ENCODE data around the gene EVX2. TPM values are rescaled to one million over a fixed set of nuclear protein-coding genes. Genes with fewer than 3 reads are reported as not detected.
A peak's percentile ranks its signal among the peaks of the same experiment; 100 is the strongest.

EVX2 gene
- total RNA-seq, 1 donor from 2014 or later, result under 0.01 TPM

GRCh38 chr2:176122052-176122682 lies 38.4 kb upstream of the EVX2 start:
- H3K9me3 ChIP-seq (ENCODE audit: control insufficient read depth in 3 of 3, low read length in 3 of 3), result no peaks in the 10 kb centered on the region
- H3K4me3 ChIP-seq (ENCODE audit: low read length in 3 of 3), result peak overlapping the region; percentile 66 to 85 (median 76)
- H3K27me3 ChIP-seq (ENCODE audit: control insufficient read depth in 3 of 3, insufficient read depth in 3 of 3, low read length in 3 of 3), result peaks cover 53 to 86% (median 80%) of the 10 kb centered on the region in 3 donors
- H3K36me3 ChIP-seq (ENCODE audit: control insufficient read depth in 3 of 3, insufficient read depth in 3 of 3, low read length in 3 of 3), result no peaks in the 10 kb centered on the region
- peak overlapping the region; percentile 68 for H3K27ac ChIP-seq (ENCODE audit: low read depth, low read length)
- H3K4me1 ChIP-seq (ENCODE audit: control insufficient read depth in 3 of 3, insufficient read depth in 3 of 3, low read length in 3 of 3), result peaks cover 10 to 16% (median 15%) of the 10 kb centered on the region in 3 donors
- peak overlapping the region; percentile 61 to 69 (median 69) for H3K9ac ChIP-seq (ENCODE audit: low read depth in 1 of 3, low read length in 3 of 3)

- Histone ChIP-seq H3K27me3 (ENCODE audit: control insufficient read depth in 3 of 3, insufficient read depth in 3 of 3, low read length in 3 of 3) (peaks cover 60 to 93% (median 87%) of the 10 kb centered on the region in 3 donors), H3K9ac (ENCODE audit: low read depth in 1 of 3, low read length in 3 of 3) (peak overlapping the region in 2 of 3 donors; percentile 69), H3K4me1 (ENCODE audit: control insufficient read depth in 3 of 3, insufficient read depth in 3 of 3, low read length in 3 of 3) (peaks cover 13 to 16% (median 15%) of the 10 kb centered on the region in 3 donors), H3K27ac (ENCODE audit: low read depth, low read length) (peak overlapping the region; percentile 68), H3K9me3 (ENCODE audit: control insufficient read depth in 3 of 3, low read length in 3 of 3) (no peaks in the 10 kb centered on the region), H3K36me3 (ENCODE audit: control insufficient read depth in 3 of 3, insufficient read depth in 3 of 3, low read length in 3 of 3) (no peaks in the 10 kb centered on the region), H3K4me3 (ENCODE audit: low read length in 3 of 3) (peak overlapping the region in 2 of 3 donors; percentile 76 to 85)
Observed at GRCh38 chr2:176121190-176122051, 37.7 kb upstream of the EVX2 start.

GRCh38 chr2:176120364-176121189 lies 36.8 kb upstream of the EVX2 start:
- Histone ChIP-seq H3K4me3 (ENCODE audit: low read length in 3 of 3) (no peak overlapping the region), H3K4me1 (ENCODE audit: control insufficient read depth in 3 of 3, insufficient read depth in 3 of 3, low read length in 3 of 3) (peaks cover 13 to 16% (median 15%) of the 10 kb centered on the region in 3 donors), H3K9ac (ENCODE audit: low read depth in 1 of 3, low read length in 3 of 3) (no peak overlapping the region), H3K27ac (ENCODE audit: low read depth, low read length) (no peak overlapping the region), H3K9me3 (ENCODE audit: control insufficient read depth in 3 of 3, low read length in 3 of 3) (no peaks in the 10 kb centered on the region), H3K36me3 (ENCODE audit: control insufficient read depth in 3 of 3, insufficient read depth in 3 of 3, low read length in 3 of 3) (no peaks in the 10 kb centered on the region), H3K27me3 (ENCODE audit: control insufficient read depth in 3 of 3, insufficient read depth in 3 of 3, low read length in 3 of 3) (peaks cover 69 to 96% (median 93%) of the 10 kb centered on the region in 3 donors)

GRCh38 chr2:176118601-176119339 lies 35.0 kb upstream of the EVX2 start:
- Histone ChIP-seq H3K27ac (ENCODE audit: low read depth, low read length) (no peak overlapping the region), H3K4me1 (ENCODE audit: control insufficient read depth in 3 of 3, insufficient read depth in 3 of 3, low read length in 3 of 3) (peaks cover 13 to 16% (median 15%) of the 10 kb centered on the region in 3 donors), H3K4me3 (ENCODE audit: low read length in 3 of 3) (no peak overlapping the region), H3K27me3 (ENCODE audit: control insufficient read depth in 3 of 3, insufficient read depth in 3 of 3, low read length in 3 of 3) (peaks cover 86 to 96% (median 95%) of the 10 kb centered on the region in 3 donors), H3K9ac (ENCODE audit: low read depth in 1 of 3, low read length in 3 of 3) (no peak overlapping the region), H3K9me3 (ENCODE audit: control insufficient read depth in 3 of 3, low read length in 3 of 3) (no peaks in the 10 kb centered on the region), H3K36me3 (ENCODE audit: control insufficient read depth in 3 of 3, insufficient read depth in 3 of 3, low read length in 3 of 3) (no peaks in the 10 kb centered on the region)

GRCh38 chr2:176117823-176118371 lies 34.1 kb upstream of the EVX2 start:
- H3K4me1 ChIP-seq (ENCODE audit: control insufficient read depth in 3 of 3, insufficient read depth in 3 of 3, low read length in 3 of 3), result peaks cover 9 to 14% (median 12%) of the 10 kb centered on the region in 3 donors
- H3K27ac ChIP-seq (ENCODE audit: low read depth, low read length), result no peak overlapping the region
- no peak overlapping the region for H3K4me3 ChIP-seq (ENCODE audit: low read length in 3 of 3)
- H3K36me3 ChIP-seq (ENCODE audit: control insufficient read depth in 3 of 3, insufficient read depth in 3 of 3, low read length in 3 of 3), result no peaks in the 10 kb centered on the region
- no peak overlapping the region for H3K9ac ChIP-seq (ENCODE audit: low read depth in 1 of 3, low read length in 3 of 3)
- H3K9me3 ChIP-seq (ENCODE audit: control insufficient read depth in 3 of 3, low read length in 3 of 3), result no peaks in the 10 kb centered on the region
- H3K27me3 ChIP-seq (ENCODE audit: control insufficient read depth in 3 of 3, insufficient read depth in 3 of 3, low read length in 3 of 3), result peaks cover 94 to 95% (median 94%) of the 10 kb centered on the region in 3 donors

GRCh38 chr2:176117162-176117822 lies 33.5 kb upstream of the EVX2 start:
- H3K4me1 ChIP-seq (ENCODE audit: control insufficient read depth in 3 of 3, insufficient read depth in 3 of 3, low read length in 3 of 3), result peaks cover 6 to 11% (median 9%) of the 10 kb centered on the region in 3 donors

GRCh38 chr2:176115883-176116813 lies 32.4 kb upstream of the EVX2 start, which contains the start of gene HOXD10:
Gene HOXD10, plus strand, starts transcription at chr2:176116778. Its CDS starts 56 bp downstream, at chr2:176116834.
- peak within 1 kb of the TSS in 2 of 3 donors; percentile 32 to 40 for H3K9ac ChIP-seq (ENCODE audit: low read depth in 1 of 3, low read length in 3 of 3)
- peaks cover 93 to 97% (median 94%) of the 10 kb centered on the region in 3 donors for H3K27me3 ChIP-seq (ENCODE audit: control insufficient read depth in 3 of 3, insufficient read depth in 3 of 3, low read length in 3 of 3)

More at GRCh38 chr2:176117162-176117822, 33.5 kb upstream of the EVX2 start:
- peaks cover 94 to 98% (median 94%) of the 10 kb centered on the region in 3 donors for H3K27me3 ChIP-seq (ENCODE audit: control insufficient read depth in 3 of 3, insufficient read depth in 3 of 3, low read length in 3 of 3)
- no peak overlapping the region for H3K27ac ChIP-seq (ENCODE audit: low read depth, low read length)
- no peaks in the 10 kb centered on the region for H3K36me3 ChIP-seq (ENCODE audit: control insufficient read depth in 3 of 3, insufficient read depth in 3 of 3, low read length in 3 of 3)
- H3K9me3 ChIP-seq (ENCODE audit: control insufficient read depth in 3 of 3, low read length in 3 of 3), result no peaks in the 10 kb centered on the region
- no peak overlapping the region for H3K9ac ChIP-seq (ENCODE audit: low read depth in 1 of 3, low read length in 3 of 3)
- H3K4me3 ChIP-seq (ENCODE audit: low read length in 3 of 3), result peak overlapping the region in 1 of 3 donors; percentile 56

More at GRCh38 chr2:176115883-176116813, 32.4 kb upstream of the EVX2 start, which contains the start of gene HOXD10:
- H3K4me3 ChIP-seq (ENCODE audit: low read length in 3 of 3), result peak within 1 kb of the TSS; percentile 7 to 56 (median 32)
- H3K36me3 ChIP-seq (ENCODE audit: control insufficient read depth in 3 of 3, insufficient read depth in 3 of 3, low read length in 3 of 3), result no peaks in the 10 kb centered on the region
- H3K9me3 ChIP-seq (ENCODE audit: control insufficient read depth in 3 of 3, low read length in 3 of 3), result no peaks in the 10 kb centered on the region
- peaks cover 6 to 9% (median 8%) of the 10 kb centered on the region in 3 donors for H3K4me1 ChIP-seq (ENCODE audit: control insufficient read depth in 3 of 3, insufficient read depth in 3 of 3, low read length in 3 of 3)
- peak within 1 kb of the TSS; percentile 30 for H3K27ac ChIP-seq (ENCODE audit: low read depth, low read length)
